ENCODE measurements around the gene SAMD4A.

SAMD4A gene

DNA sequence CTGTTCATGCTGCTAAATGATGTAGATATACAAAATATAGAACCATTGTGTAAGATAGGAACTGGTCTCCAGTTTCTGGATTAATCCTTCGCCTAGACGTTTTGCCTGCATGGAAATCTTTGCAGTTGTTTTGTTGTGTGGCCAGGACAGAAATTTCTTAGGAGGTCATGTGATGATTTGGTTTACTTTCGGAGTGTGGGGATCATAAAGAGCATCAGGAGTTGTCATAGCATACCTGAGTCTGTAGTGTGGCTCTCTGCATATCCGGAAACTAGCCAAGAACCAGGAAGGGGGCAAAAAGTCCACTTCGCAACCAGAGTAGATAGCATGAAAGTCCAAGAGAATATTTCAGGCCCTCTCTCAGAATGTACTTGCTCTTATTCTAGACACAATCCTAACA lies 3.1 kb downstream of the SAMD4A start:
- Histone ChIP-seq H3K36me3 (replicated peaks) (peaks cover 26% of the 10 kb centered on the region), H3K4me1 (peaks cover 9% of the 10 kb centered on the region), H3K4me3 (no peak overlapping the region), H3K27me3 (ENCODE audit: low read depth) (no peaks in the 10 kb centered on the region), H3K9me3 (no peaks in the 10 kb centered on the region)
- in situ Hi-C loops (cut with MboI; ENCODE audit: low sequenced_read_pairs): no loop called here
- no peak for DNase-seq (ENCODE audit: low spot score in 2 of 2)

DNA sequence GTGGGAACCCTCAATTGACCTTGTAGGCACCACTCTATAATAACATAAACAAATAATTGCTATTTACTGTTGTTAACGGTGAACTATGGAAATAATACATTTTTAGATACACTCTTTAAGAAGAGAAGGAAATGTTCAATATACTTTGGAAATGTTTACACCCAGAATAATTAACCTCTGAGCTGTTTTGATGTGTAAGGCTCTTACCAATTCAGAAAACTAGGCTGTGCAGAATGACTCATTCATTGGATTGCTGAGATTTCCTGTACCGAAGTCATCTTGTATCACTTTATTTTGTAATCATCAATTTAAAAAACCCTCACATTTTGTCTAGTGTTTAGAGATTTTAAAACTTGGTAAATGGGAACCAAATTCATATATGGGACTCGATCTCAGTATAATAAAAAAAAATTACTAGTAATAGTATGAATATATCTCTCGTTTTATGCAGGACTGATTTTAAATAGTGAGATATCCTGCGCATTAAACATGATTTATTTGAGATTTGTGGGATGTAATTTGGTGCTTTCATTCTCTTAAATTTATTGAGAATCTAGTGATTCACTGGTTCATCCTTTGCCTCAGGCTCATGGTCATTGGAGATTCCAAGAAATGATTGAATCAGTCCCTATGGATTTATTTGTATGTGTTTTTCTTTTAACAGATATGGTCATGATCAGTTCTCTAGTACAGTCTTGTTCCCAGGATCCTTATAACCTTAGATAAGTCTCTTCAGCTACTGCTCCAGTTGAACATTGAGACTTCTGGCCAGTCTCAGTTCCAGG lies 3.9 kb downstream of the SAMD4A start:
- DNase-seq (ENCODE audit: low spot score in 2 of 2): no peak
- Histone ChIP-seq H3K9me3 (no peaks in the 10 kb centered on the region), H3K27me3 (ENCODE audit: low read depth) (no peaks in the 10 kb centered on the region), H3K4me3 (no peak overlapping the region), H3K36me3 (replicated peaks) (peaks cover 26% of the 10 kb centered on the region), H3K4me1 (peaks cover 9% of the 10 kb centered on the region)
- in situ Hi-C loops (cut with MboI; ENCODE audit: low sequenced_read_pairs): no loop called here

- in situ Hi-C loops (cut with MboI; ENCODE audit: low sequenced_read_pairs): no loop called here
- H3K4me1 ChIP-seq: peaks cover 9% of the 10 kb centered on the region
- DNase-seq (ENCODE audit: low spot score in 2 of 2): peak; percentile 30 to 48
- H3K36me3 ChIP-seq (replicated peaks): peaks cover 28% of the 10 kb centered on the region
- no peak overlapping the region for H3K4me3 ChIP-seq
- no peaks in the 10 kb centered on the region for H3K27me3 ChIP-seq (ENCODE audit: low read depth)
- no peaks in the 10 kb centered on the region for H3K9me3 ChIP-seq
These were observed 5.4 kb downstream of the SAMD4A start for GRCh38 chr14:54572316-54572715.

DNA sequence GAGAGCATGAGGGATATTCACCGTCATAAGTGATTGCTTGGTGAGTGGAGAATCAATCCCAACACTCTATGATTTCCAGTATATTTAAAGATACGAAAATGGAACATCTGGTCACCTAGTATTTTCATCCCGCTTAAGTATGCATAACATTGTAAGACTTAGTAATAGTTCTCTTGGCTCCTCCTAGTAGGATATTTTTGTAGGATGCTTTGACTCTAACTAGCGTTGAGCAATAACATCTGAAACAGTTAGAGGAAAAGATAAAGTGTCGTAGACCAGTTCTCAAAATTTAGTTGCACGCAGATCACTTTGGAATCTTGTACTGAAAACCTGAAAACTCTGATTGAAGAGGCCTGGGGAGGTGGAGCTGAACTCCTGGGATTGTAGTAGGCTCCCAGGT lies 7.6 kb downstream of the SAMD4A start:
- H3K27me3 ChIP-seq (ENCODE audit: low read depth): no peaks in the 10 kb centered on the region
- no peak for DNase-seq (ENCODE audit: low spot score in 2 of 2)
- H3K4me1 ChIP-seq: peaks cover 6% of the 10 kb centered on the region
- H3K36me3 ChIP-seq (replicated peaks): peaks cover 32% of the 10 kb centered on the region
- in situ Hi-C loops (cut with MboI; ENCODE audit: low sequenced_read_pairs): no loop called here
- no peaks in the 10 kb centered on the region for H3K9me3 ChIP-seq
- H3K4me3 ChIP-seq: no peak overlapping the region

GRCh38 chr14:54577494-54577893 lies 10.6 kb downstream of the SAMD4A start:
- H3K9me3 ChIP-seq: no peaks in the 10 kb centered on the region
- no peak for DNase-seq (ENCODE audit: low spot score in 2 of 2)
- no peak overlapping the region for H3K4me3 ChIP-seq
- H3K27me3 ChIP-seq (ENCODE audit: low read depth): no peaks in the 10 kb centered on the region
- in situ Hi-C loops (cut with MboI; ENCODE audit: low sequenced_read_pairs): no loop called here
- peaks cover 3% of the 10 kb centered on the region; the same call in 1 of the 2 replicates for H3K4me1 ChIP-seq
- peaks cover 18% of the 10 kb centered on the region for H3K36me3 ChIP-seq (replicated peaks)

- no peak for DNase-seq (ENCODE audit: low spot score in 2 of 2)
- Histone ChIP-seq H3K36me3 (replicated peaks) (peaks cover 13% of the 10 kb centered on the region), H3K27me3 (ENCODE audit: low read depth) (no peaks in the 10 kb centered on the region), H3K4me1 (peaks cover 3% of the 10 kb centered on the region; the same call in 1 of the 2 replicates), H3K4me3 (no peak overlapping the region), H3K9me3 (no peaks in the 10 kb centered on the region)
- in situ Hi-C loops (cut with MboI; ENCODE audit: low sequenced_read_pairs): no loop called here
These were observed 11.0 kb downstream of the SAMD4A start for GRCh38 chr14:54577977-54578376.

GRCh38 chr14:54579621-54580020 lies 12.7 kb downstream of the SAMD4A start:
- in situ Hi-C loops (cut with MboI; ENCODE audit: low sequenced_read_pairs): no loop called here
- Histone ChIP-seq H3K4me1 (peaks cover 3% of the 10 kb centered on the region; the same call in 1 of the 2 replicates), H3K9me3 (no peaks in the 10 kb centered on the region), H3K36me3 (replicated peaks) (0 out of 2 replicates have a peak, but pooled peaks cover 6% of the 10 kb centered on the region), H3K27me3 (ENCODE audit: low read depth) (no peaks in the 10 kb centered on the region), H3K4me3 (no peak overlapping the region)
- DNase-seq (ENCODE audit: low spot score in 2 of 2): no peak

GRCh38 chr14:54580933-54581332 lies 14.0 kb downstream of the SAMD4A start:
- no peaks in the 10 kb centered on the region for H3K9me3 ChIP-seq
- no peak for DNase-seq (ENCODE audit: low spot score in 2 of 2)
- H3K36me3 ChIP-seq (replicated peaks): 0 out of 2 replicates have a peak, but pooled peaks cover 6% of the 10 kb centered on the region
- in situ Hi-C loops (cut with MboI; ENCODE audit: low sequenced_read_pairs): no loop called here
- H3K4me3 ChIP-seq: no peak overlapping the region
- no peaks in the 10 kb centered on the region for H3K27me3 ChIP-seq (ENCODE audit: low read depth)
- H3K4me1 ChIP-seq: peaks cover 3% of the 10 kb centered on the region; the same call in 1 of the 2 replicates

GRCh38 chr14:54582334-54582733 lies 15.4 kb downstream of the SAMD4A start:
- DNase-seq (ENCODE audit: low spot score in 2 of 2): no peak
- Histone ChIP-seq H3K27me3 (ENCODE audit: low read depth) (no peaks in the 10 kb centered on the region), H3K36me3 (replicated peaks) (0 out of 2 replicates have a peak, but pooled peaks cover 4% of the 10 kb centered on the region), H3K4me1 (peaks cover 3% of the 10 kb centered on the region; the same call in 1 of the 2 replicates), H3K4me3 (no peak overlapping the region), H3K9me3 (no peaks in the 10 kb centered on the region)
- in situ Hi-C loops (cut with MboI; ENCODE audit: low sequenced_read_pairs): no loop called here

- Histone ChIP-seq H3K9me3 (no peaks in the 10 kb centered on the region), H3K4me3 (no peak overlapping the region), H3K27me3 (ENCODE audit: low read depth) (no peaks in the 10 kb centered on the region), H3K36me3 (replicated peaks) (0 out of 2 replicates have a peak, but pooled peaks cover 1% of the 10 kb centered on the region), H3K4me1 (no peaks in the 10 kb centered on the region)
- no peak for DNase-seq (ENCODE audit: low spot score in 2 of 2)
- in situ Hi-C loops (cut with MboI; ENCODE audit: low sequenced_read_pairs): no loop called here
These were observed 17.2 kb downstream of the SAMD4A start for GRCh38 chr14:54584097-54584496.

DNA sequence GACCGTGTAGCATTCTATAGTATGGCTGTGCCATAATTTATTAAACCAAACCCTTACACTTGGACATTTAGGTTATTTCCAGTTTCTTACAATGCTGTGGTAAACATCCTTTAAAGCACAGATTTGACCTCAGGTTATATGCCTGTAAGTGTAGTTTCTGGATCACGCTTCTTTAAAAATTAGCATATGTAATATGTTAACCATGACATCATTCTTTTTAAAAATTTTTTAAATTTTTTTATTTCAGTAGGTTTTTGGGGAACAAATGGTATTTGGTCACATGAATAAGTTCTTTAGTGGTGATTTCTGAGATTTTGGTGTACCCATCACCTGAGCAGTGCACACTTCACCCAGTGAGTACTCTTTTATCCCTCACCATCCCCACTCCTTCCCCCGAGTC lies 18.3 kb downstream of the SAMD4A start:
- no peaks in the 10 kb centered on the region for H3K9me3 ChIP-seq
- no peaks in the 10 kb centered on the region for H3K36me3 ChIP-seq (replicated peaks)
- no peaks in the 10 kb centered on the region for H3K4me1 ChIP-seq
- no peak for DNase-seq (ENCODE audit: low spot score in 2 of 2)
- no peak overlapping the region for H3K4me3 ChIP-seq
- H3K27me3 ChIP-seq (ENCODE audit: low read depth): no peaks in the 10 kb centered on the region
- in situ Hi-C loops (cut with MboI; ENCODE audit: low sequenced_read_pairs): no loop called here

DNA sequence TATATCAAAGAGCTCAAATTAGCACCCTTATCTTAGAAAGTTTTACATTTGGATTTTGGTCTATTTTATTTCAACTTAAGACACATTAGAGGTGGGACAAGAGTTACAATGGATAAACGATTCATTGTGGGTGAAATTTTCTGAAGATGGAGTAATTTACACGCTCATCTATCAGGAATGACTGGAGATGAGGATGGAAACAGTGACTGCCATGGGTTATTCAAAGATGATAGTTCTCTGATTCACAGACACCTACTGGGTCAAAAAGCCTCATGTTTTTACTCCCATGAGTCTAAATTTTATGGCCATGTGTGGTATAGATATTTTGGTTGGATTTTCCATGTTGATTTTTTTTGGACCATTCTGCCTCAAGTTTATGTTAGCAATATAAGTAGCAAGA lies 22.1 kb downstream of the SAMD4A start:
- Histone ChIP-seq H3K9me3 (no peaks in the 10 kb centered on the region), H3K27me3 (ENCODE audit: low read depth) (no peaks in the 10 kb centered on the region), H3K4me3 (no peak overlapping the region), H3K4me1 (peaks cover 10% of the 10 kb centered on the region), H3K36me3 (replicated peaks) (no peaks in the 10 kb centered on the region)
- in situ Hi-C loops (cut with MboI; ENCODE audit: low sequenced_read_pairs): no loop called here
- no peak for DNase-seq (ENCODE audit: low spot score in 2 of 2)

DNA sequence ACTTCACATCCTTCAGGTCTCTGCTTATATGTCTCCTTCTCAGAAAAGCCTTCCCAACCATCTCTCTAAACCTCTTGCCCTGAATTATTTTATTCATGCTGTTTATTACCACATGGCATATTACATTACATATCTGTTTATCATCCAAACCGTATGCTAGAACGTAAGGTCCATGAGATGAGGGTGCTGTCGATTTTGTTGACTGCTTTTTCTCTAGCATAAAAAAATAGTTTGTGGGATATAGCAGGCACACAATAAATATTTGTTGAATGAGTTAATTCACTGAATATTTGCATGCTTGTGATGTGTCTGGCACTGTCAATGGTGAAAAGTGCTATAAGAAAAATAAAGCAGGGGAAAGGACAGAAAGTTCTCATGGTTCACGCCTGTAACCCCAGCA lies 22.9 kb downstream of the SAMD4A start:
- H3K27me3 ChIP-seq (ENCODE audit: low read depth): no peaks in the 10 kb centered on the region
- in situ Hi-C loops (cut with MboI; ENCODE audit: low sequenced_read_pairs): no loop called here
- peaks cover 10% of the 10 kb centered on the region for H3K4me1 ChIP-seq
- H3K4me3 ChIP-seq: no peak overlapping the region
- H3K36me3 ChIP-seq (replicated peaks): no peaks in the 10 kb centered on the region
- no peaks in the 10 kb centered on the region for H3K9me3 ChIP-seq
- DNase-seq (ENCODE audit: low spot score in 2 of 2): no peak

- H3K4me3 ChIP-seq: no peak overlapping the region
- DNase-seq (ENCODE audit: low spot score in 2 of 2): no peak
- H3K27me3 ChIP-seq (ENCODE audit: low read depth): no peaks in the 10 kb centered on the region
- peaks cover 10% of the 10 kb centered on the region for H3K4me1 ChIP-seq
- H3K9me3 ChIP-seq: no peaks in the 10 kb centered on the region
- H3K36me3 ChIP-seq (replicated peaks): no peaks in the 10 kb centered on the region
- in situ Hi-C loops (cut with MboI; ENCODE audit: low sequenced_read_pairs): no loop called here
These were observed 23.6 kb downstream of the SAMD4A start for GRCh38 chr14:54590481-54590880.
